ENCODE data around the gene FAR1.
"Not testable (repeated sequence)": the region's sequence is repeated elsewhere in the genome, so short reads cannot be mapped to it uniquely, and the experiment has no call there.

FAR1 gene

GRCh38 chr11:13668102-13668956 lies at the start of gene FAR1:
TSS of gene FAR1 (plus strand) at chr11:13668668. CDS start at chr11:13694766, 26,098 bp downstream.
- peak; percentile 85 to 100 (median 98) for DNase-seq

GRCh38 chr11:13620063-13620462 lies 48.4 kb upstream of the FAR1 start:
- no peak for DNase-seq

DNA sequence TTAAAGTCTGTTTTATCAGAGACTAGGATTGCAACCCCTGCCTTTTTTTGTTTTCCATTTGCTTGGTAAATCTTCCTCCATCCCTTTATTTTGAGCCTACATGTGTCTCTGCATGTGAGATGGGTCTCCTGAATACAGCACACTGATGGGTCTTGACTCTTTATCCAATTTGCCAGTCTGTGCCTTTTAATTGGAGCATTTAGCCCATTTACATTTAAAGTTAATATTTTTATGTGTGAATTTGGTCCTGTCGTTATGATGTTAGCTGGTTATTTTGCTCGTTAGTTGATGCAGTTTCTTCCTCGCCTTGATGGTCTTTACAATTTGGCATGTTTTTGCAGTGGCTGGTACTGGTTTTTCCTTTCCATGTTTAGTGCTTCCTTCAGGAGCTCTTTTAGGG lies 41.6 kb upstream of the FAR1 start:
- not testable (repeated sequence) for DNase-seq

GRCh38 chr11:13628634-13629033 lies 39.8 kb upstream of the FAR1 start:
- DNase-seq, result not testable (repeated sequence)

DNA sequence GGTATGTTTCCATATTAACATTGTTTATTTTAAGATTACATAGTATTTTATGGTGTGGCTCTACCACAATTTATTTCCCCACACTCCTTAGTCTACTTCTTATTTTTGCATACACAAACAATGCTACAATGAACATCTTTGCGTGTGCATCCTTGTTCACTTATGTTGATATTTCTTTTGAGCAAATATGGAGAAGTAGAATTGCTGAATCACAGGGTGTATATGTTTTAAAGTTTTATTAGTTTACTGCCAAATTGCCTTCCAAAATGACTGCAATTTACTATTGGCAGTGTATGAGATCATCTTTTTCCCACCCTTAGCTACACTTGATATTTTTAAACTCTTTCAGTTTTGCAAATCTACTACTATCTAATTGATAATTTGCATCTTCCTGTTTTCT lies 38.7 kb upstream of the FAR1 start:
- DNase-seq, result no peak

DNA sequence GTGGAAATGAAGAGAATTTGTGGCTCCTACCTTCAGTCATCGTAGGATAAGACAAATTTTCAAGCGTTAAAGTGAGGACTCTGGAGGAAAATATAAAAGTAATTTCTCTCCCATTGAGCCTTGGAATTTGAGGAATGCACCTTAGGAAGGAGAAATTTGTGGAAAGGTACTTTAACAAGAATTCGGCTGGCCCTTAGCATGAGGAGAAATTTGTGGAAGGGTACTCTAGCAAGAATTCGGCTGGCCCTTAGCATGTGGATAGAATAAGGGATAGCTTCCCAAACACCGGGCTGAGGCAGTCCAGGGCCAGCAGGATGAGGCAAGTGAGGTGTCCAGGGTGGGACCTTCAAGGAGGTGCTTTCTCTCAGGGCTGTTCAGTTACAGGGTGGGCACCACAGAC lies 33.2 kb upstream of the FAR1 start:
- no peak for DNase-seq

- no peak for DNase-seq
Measured at GRCh38 chr11:13635804-13636203, 32.7 kb upstream of the FAR1 start.

GRCh38 chr11:13637125-13638069 lies 31.1 kb upstream of the FAR1 start:
- no peak for DNase-seq

- no peak for DNase-seq
Measured at GRCh38 chr11:13638422-13638821, 30.0 kb upstream of the FAR1 start.

GRCh38 chr11:13644997-13645687 lies 23.3 kb upstream of the FAR1 start:
- DNase-seq, result no peak

DNA sequence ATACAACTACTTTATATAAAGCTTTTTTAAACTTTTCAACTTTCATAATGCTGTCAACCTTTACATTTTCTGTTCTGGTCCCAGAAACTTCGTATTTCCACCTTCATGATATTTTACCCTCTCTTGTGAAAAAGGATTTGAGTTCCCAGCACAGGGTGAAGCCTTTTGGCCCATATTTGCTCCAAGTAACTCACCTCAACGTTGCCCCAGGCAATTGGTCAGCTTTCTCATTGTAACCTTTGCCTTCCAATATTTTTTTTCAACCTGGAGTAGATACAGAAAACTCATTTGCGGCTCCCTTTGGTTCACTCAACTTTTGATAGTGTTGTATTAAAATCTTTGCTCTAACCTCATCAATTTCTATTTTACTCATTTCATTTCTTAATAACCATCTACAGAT lies 21.1 kb upstream of the FAR1 start:
- DNase-seq, result no peak

GRCh38 chr11:13649619-13650018 lies 18.8 kb upstream of the FAR1 start:
- DNase-seq, result no peak

DNA sequence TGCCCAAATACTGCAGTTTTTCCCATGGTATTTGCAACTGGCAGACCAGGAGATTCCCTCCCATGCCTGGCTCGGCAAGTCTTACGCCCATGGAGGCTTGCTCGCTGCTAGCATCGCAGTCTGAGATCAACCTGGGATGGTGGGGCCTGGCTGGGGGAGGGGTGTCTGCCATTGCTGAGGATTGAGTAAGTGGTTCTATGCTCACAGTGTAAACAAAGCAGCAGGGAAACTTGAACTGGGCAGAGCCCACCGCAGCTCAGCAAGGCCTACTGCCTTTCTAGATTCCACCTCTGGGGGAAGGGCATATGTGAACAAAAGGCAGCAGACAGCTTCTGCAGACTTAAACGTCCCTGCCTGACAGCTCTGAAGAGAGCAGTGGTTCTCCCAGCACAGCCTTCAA lies 17.0 kb upstream of the FAR1 start:
- not testable (repeated sequence) for DNase-seq

DNA sequence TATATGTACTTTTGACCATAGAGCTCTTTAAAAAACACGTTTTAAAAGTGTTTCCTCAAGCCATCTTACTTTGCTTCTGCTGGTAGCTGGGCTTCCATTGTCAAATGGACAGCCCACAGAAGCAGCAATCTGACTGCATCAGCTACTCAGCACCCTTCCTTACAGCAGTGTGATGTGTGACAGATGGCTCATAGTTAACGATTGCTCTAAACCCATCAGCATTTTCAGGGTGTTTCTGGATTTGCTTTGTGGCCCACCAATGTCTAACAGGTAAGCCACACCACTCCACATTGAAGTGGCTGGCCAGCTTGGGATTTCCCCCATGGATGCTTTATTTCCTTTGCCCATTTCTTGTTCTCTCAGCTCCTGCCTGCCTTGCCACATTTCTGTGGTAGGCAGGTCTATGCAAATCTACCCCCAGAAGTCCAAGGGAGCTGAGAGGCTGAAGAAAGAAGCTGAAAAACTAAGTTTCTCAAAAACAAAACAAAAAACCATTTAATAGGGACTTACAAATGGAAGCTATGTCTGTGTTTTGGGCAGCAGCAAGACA lies 7.3 kb upstream of the FAR1 start:
- DNase-seq, result no peak

GRCh38 chr11:13663631-13664071 lies 4.8 kb upstream of the FAR1 start:
- DNase-seq, result no peak

DNA sequence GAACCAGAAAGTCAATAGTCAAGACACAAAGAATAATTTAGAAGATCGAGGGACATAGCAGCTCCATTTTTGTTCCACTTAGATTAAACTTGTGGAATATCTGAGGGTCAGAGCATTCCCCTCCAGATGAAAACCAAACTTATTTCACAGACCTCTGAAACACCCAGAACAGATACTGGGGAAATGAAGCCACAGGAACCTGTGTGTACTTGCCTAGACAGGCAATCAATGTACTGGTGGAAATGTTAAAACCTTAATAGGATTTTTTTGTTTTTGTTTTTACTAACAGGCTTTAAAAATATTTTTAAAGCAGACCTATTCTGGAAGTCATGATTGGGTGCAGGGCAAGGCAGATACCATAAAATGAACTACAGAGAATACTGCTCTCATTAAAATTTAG lies 4.1 kb upstream of the FAR1 start:
- DNase-seq, result no peak

DNA sequence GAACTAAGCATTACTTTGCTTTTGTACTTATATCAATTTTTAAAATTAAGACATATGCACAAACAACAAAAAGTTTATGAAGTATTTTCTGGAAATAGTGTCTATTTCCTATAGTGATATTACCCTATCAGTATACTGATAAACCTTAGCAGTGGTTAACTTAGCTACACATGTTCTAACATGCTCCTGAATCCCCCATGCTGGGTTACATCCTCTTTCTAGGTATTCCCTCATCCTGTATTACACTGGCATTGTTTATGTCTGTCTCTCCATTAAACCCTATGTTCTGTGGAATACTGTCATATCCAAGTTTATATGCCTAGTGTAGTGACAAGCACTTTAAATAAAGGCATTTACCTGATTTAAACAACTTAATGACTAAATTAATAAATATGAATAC lies 1.8 kb upstream of the FAR1 start:
- no peak for DNase-seq

- DNase-seq, result peak in 3 of 56 donors; percentile 5 to 11 (median 9)
Measured at GRCh38 chr11:13667245-13667644, 1.2 kb upstream of the FAR1 start.

GRCh38 chr11:13667795-13668101 lies 720 bp upstream of the FAR1 start:
- DNase-seq, result no peak

- DNase-seq, result peak in 31 of 56 donors; percentile 10 to 83 (median 56)
Measured at GRCh38 chr11:13668957-13669521, 571 bp downstream of the FAR1 start.
